Measurements from ENCODE around the gene GGN. TPM values are rescaled to one million over a fixed set of nuclear protein-coding genes. Genes with fewer than 3 reads are reported as not detected.

GGN gene
- total RNA-seq, 1 donor from 2014 or later, result 2.1 TPM

DNA sequence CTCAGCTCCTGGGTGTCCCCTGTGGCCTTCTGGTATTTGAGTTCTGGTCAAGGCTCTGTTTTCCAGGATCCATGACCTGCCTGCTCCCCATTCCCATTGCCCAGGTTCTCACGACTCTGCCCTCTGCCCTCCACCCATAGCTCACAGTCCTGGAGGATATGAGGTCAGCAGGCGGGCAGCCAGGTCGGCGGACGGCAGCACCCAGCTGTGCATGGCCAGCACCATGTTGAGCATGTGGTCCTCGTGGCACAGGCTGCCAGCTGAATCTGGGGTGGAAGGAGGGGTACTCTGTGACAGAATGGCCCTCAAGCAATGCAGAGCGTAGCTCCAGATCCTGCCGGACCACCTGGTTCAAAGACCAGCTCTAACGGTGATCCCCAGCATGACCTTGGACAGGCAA is 33.1 kb upstream of the GGN start:
- no peak for FAIRE-seq
- H3K4me1 ChIP-seq (ENCODE audit: insufficient read depth, low read length), result no peaks in the 10 kb centered on the region
- H3K9me3 ChIP-seq (ENCODE audit: insufficient read depth, low read depth, low read length), result no peaks in the 10 kb centered on the region

DNA sequence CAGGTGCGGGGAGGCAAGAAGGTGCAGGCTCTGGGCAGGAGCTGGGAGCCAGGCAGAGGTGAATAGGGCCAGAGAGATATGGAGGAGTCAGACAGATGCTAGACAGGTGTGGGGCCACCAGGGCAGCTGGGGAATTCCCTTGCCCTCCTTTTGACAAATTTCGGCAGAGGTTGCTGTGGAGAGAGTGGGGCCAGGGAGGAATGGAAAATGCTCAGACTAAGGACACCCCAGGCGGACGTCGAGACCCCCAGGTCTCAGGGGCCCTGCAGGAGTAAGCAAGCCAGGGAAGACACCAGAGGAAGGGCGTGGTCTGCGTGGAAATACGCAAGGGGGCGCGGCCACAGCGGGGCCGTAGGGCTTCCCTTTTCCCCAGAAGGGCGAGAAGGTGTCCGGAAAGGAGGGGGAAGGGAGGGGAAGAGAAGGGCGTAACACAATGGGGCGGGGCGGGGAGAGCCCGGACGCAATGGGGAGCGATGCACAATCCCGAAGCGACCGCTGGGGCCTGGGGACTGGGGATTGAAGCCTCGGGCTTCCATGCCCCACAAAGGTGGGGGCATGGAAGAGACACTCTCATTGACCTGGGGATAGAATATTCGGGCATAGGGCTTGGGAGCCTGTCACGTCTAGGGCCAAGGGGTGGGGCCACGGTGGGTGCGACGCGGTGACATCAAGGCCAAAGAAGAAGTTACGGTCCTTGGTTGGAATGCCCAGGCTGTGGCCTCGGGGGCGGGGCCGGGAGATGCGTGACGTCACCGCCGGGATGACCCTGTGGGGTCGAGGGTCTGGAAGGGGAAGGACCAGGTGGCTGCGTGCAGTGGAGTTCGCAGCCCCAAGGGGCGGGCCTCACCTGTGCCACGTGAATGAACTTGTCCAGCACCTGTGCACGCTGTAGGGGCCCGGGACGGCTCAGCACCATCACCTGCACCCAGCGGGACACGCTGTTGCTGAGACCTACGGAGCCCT is 30.0 kb upstream of the GGN start:
- H3K4me1 ChIP-seq (ENCODE audit: insufficient read depth, low read length), result no peaks in the 10 kb centered on the region
- no peak overlapping the region for H3K9ac ChIP-seq (ENCODE audit: low read length)
- no peaks in the 10 kb centered on the region for H3K4me1 Mint-ChIP-seq (ENCODE audit: low read depth, unreplicated experiment)
- FAIRE-seq (no peak), DNase-seq (ENCODE audit: low read depth) (no peak)
- H3K4me2 ChIP-seq (ENCODE audit: low read length), result peak overlapping the region; percentile 65
- peaks cover 16% of the 10 kb centered on the region for H3K27me3 ChIP-seq (ENCODE audit: insufficient read depth, low read length)
- no peak overlapping the region for H3K27ac Mint-ChIP-seq (ENCODE audit: unreplicated experiment)
- no peaks in the 10 kb centered on the region for H3K79me2 ChIP-seq (ENCODE audit: insufficient read depth, low read length)
- H3K9me3 ChIP-seq (ENCODE audit: insufficient read depth, low read depth, low read length), result no peaks in the 10 kb centered on the region
- H3K36me3 ChIP-seq (ENCODE audit: insufficient read depth, low read length), result no peaks in the 10 kb centered on the region
- H4K20me1 ChIP-seq (ENCODE audit: insufficient read depth, low read length), result no peaks in the 10 kb centered on the region
- peak overlapping the region; percentile 11 for H2AFZ ChIP-seq (ENCODE audit: low read depth, low read length)
- no peak for TF ChIP-seq EZH2 (IDR thresholded peaks at IDR 0.05; ENCODE audit: insufficient read depth, low read length)
- TF ChIP-seq, protein P1, sequence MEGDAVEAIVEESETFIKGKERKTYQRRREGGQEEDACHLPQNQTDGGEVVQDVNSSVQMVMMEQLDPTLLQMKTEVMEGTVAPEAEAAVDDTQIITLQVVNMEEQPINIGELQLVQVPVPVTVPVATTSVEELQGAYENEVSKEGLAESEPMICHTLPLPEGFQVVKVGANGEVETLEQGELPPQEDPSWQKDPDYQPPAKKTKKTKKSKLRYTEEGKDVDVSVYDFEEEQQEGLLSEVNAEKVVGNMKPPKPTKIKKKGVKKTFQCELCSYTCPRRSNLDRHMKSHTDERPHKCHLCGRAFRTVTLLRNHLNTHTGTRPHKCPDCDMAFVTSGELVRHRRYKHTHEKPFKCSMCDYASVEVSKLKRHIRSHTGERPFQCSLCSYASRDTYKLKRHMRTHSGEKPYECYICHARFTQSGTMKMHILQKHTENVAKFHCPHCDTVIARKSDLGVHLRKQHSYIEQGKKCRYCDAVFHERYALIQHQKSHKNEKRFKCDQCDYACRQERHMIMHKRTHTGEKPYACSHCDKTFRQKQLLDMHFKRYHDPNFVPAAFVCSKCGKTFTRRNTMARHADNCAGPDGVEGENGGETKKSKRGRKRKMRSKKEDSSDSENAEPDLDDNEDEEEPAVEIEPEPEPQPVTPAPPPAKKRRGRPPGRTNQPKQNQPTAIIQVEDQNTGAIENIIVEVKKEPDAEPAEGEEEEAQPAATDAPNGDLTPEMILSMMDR (IDR thresholded peaks at IDR 0.05; ENCODE audit: insufficient read depth, low read depth, low read length), result no peak
- no peaks in the 10 kb centered on the region for H3K36me3 Mint-ChIP-seq (ENCODE audit: low read depth, unreplicated experiment)
- no peak overlapping the region for H3K27ac ChIP-seq (ENCODE audit: low read depth, low read length)
- H3K4me3 ChIP-seq (ENCODE audit: insufficient read depth, low read depth, low read length), result no peak overlapping the region
- H3K27me3 Mint-ChIP-seq (ENCODE audit: low read depth, unreplicated experiment), result peaks cover 37% of the 10 kb centered on the region
- H3K9me3 Mint-ChIP-seq (ENCODE audit: unreplicated experiment), result no peaks in the 10 kb centered on the region
- H3K4me3 Mint-ChIP-seq (ENCODE audit: unreplicated experiment), result peak overlapping the region; percentile 71

More for the DNA sequence above, 33.1 kb upstream of the GGN start:
- H3K27ac Mint-ChIP-seq (ENCODE audit: unreplicated experiment), result no peak overlapping the region
- Histone ChIP-seq H3K79me2 (ENCODE audit: insufficient read depth, low read length) (no peaks in the 10 kb centered on the region), H3K4me3 (ENCODE audit: insufficient read depth, low read depth, low read length) (no peak overlapping the region), H3K36me3 (ENCODE audit: insufficient read depth, low read length) (no peaks in the 10 kb centered on the region), H3K9ac (ENCODE audit: low read length) (no peak overlapping the region), H3K4me2 (ENCODE audit: low read length) (no peak overlapping the region), H3K27me3 (ENCODE audit: insufficient read depth, low read length) (peaks cover 18% of the 10 kb centered on the region), H2AFZ (ENCODE audit: low read depth, low read length) (no peak overlapping the region), H3K27ac (ENCODE audit: low read depth, low read length) (no peak overlapping the region), H4K20me1 (ENCODE audit: insufficient read depth, low read length) (no peaks in the 10 kb centered on the region)
- DNase-seq (ENCODE audit: low read depth), result no peak
- TF ChIP-seq EZH2 (IDR thresholded peaks at IDR 0.05; ENCODE audit: insufficient read depth, low read length), result no peak
- TF ChIP-seq, protein P1 (IDR thresholded peaks at IDR 0.05; ENCODE audit: insufficient read depth, low read depth, low read length), result no peak
- peaks cover 41% of the 10 kb centered on the region for H3K27me3 Mint-ChIP-seq (ENCODE audit: low read depth, unreplicated experiment)
- H3K4me1 Mint-ChIP-seq (ENCODE audit: low read depth, unreplicated experiment), result no peaks in the 10 kb centered on the region
- H3K4me3 Mint-ChIP-seq (ENCODE audit: unreplicated experiment), result no peak overlapping the region
- H3K9me3 Mint-ChIP-seq (ENCODE audit: unreplicated experiment), result no peaks in the 10 kb centered on the region
- peaks cover 2% of the 10 kb centered on the region for H3K36me3 Mint-ChIP-seq (ENCODE audit: low read depth, unreplicated experiment)

DNA sequence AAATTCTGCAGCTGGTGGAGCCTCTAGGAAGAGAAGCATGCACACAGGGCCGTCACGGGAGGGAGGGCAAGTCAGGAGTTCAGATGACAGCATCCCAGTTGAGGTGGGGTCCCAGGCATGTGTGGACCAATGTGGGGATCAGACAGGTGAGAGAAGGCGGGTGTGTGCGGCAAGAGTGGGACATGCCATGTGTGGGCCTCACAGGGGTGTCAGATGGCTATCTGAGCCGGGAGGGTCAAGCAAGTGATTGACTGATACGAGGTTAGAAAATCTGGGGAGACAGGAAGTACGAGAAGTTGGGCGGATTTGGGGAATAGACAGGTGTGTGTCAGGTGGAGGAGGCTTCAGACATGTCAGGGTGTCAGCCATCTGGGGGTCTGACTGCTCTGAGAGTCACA is 29.3 kb upstream of the GGN start:
- DNase-seq (ENCODE audit: low read depth) (no peak), FAIRE-seq (no peak)
- no peaks in the 10 kb centered on the region for H3K9me3 ChIP-seq (ENCODE audit: insufficient read depth, low read depth, low read length)
- Mint-ChIP-seq H3K27me3 (ENCODE audit: low read depth, unreplicated experiment) (peaks cover 38% of the 10 kb centered on the region), H3K9me3 (ENCODE audit: unreplicated experiment) (peaks cover 2% of the 10 kb centered on the region), H3K27ac (ENCODE audit: unreplicated experiment) (no peak overlapping the region), H3K36me3 (ENCODE audit: low read depth, unreplicated experiment) (no peaks in the 10 kb centered on the region), H3K4me3 (ENCODE audit: unreplicated experiment) (no peak overlapping the region), H3K4me1 (ENCODE audit: low read depth, unreplicated experiment) (no peaks in the 10 kb centered on the region)
- no peak overlapping the region for H3K9ac ChIP-seq (ENCODE audit: low read length)
- TF ChIP-seq, protein P1 (IDR thresholded peaks at IDR 0.05; ENCODE audit: insufficient read depth, low read depth, low read length), result no peak
- TF ChIP-seq EZH2 (IDR thresholded peaks at IDR 0.05; ENCODE audit: insufficient read depth, low read length), result no peak
- H3K4me3 ChIP-seq (ENCODE audit: insufficient read depth, low read depth, low read length), result no peak overlapping the region
- H2AFZ ChIP-seq (ENCODE audit: low read depth, low read length), result no peak overlapping the region
- peaks cover 16% of the 10 kb centered on the region for H3K27me3 ChIP-seq (ENCODE audit: insufficient read depth, low read length)
- no peak overlapping the region for H3K4me2 ChIP-seq (ENCODE audit: low read length)
- no peaks in the 10 kb centered on the region for H4K20me1 ChIP-seq (ENCODE audit: insufficient read depth, low read length)
- H3K36me3 ChIP-seq (ENCODE audit: insufficient read depth, low read length), result no peaks in the 10 kb centered on the region
- H3K27ac ChIP-seq (ENCODE audit: low read depth, low read length), result no peak overlapping the region
- H3K4me1 ChIP-seq (ENCODE audit: insufficient read depth, low read length), result no peaks in the 10 kb centered on the region
- no peaks in the 10 kb centered on the region for H3K79me2 ChIP-seq (ENCODE audit: insufficient read depth, low read length)
